ENCODE measurements around the gene EPGN.
"Not testable (repeated sequence)": the region's sequence is repeated elsewhere in the genome, so short reads cannot be mapped to it uniquely, and the experiment has no call there.

Gene EPGN

GRCh38 chr4:74311696-74312313 is 3.5 kb downstream of the EPGN start:
- peak; percentile 73 for DNase-seq

GRCh38 chr4:74314329-74314728 is 6.1 kb downstream of the EPGN start:
- no peak for DNase-seq

DNA sequence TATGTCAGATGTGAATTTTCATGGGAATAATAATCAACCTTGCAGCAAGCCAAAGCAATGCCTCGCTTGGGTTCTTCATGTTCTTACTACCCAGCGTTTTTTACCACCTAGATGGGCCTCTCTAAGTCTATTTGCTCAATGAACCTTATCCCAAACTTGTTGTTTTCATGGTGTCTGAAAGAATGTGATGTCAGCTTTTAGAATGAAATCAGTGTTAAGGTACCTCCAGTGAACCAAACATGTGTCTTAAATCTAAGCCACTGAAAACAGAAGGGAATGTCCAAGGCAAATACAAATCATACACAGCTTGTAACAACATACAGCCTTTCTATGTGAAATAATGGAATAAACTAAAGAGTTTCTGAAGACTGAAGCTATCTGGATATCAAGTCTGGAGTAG is 6.7 kb downstream of the EPGN start:
- DNase-seq: no peak

DNA sequence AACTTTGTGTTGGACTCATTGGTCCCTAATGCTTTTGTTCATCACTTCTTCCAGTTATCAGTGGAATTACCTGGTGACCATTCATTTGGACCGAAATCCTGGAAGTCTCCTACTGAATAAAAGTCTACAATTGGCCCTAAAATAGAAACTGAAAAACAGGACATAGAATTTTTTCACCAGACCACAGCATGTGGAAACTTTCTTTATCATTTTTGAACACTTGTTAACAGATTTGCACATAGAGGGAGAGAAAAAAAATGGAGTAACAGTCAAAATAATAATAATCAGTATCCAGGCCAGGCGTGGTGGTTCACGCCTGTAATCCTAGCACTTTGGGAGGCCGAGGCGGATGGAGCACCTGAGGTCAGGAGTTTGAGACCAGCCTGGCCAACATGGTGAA is 7.1 kb downstream of the EPGN start:
- no peak for DNase-seq

- peak; percentile 58 for DNase-seq
Observed at GRCh38 chr4:74316397-74316796, 8.1 kb downstream of the EPGN start.

DNA sequence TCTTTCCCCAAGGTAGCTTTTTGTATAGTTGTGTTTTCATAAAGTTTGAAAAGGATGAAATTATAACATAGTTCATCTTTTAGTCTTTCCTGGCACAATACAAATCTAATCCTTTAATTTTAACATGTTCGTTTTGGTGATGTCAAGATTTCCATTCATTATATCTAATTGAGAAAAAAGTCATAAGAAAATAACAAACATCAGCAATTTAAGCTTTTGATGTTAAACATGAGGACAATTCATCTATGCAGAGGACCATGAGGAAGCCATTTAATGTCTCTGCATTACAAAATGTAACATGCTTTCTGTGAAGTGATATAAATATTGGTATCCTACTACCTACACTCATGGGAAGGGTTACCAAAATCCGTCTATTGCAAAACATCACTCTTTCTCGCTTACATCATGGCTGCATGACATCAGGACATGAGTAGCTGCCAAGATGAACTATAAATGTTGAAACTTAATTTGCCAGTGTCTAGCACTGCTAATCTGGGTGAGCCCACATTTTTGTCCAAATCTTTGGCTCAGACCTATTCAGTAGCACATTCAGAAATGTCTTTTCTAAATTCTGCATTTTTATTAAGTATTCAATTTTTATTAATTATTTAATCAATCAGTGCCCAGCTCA is 9.5 kb downstream of the EPGN start:
- peak; percentile 76 for DNase-seq

- no peak for DNase-seq
Observed at GRCh38 chr4:74318276-74318675, 10.0 kb downstream of the EPGN start.

DNA sequence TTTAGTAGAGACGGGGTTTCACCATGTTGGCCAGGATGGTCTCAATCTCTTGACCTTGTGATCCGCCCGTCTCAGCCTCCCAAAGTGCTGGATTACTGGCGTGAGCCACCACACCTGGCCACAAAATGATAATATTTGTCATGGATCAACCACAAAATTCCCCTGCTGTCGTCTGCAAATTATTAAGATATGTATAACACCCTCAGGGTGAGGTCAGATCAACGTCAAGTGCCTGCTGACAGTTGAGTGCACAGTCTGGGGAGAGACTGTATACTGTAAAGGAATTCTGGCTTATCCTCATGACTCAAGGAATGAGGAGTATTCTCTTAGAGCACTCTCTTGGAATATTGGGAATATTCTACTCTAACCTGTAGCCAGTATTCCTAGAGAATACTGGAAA is 11.2 kb downstream of the EPGN start:
- no peak for DNase-seq

DNA sequence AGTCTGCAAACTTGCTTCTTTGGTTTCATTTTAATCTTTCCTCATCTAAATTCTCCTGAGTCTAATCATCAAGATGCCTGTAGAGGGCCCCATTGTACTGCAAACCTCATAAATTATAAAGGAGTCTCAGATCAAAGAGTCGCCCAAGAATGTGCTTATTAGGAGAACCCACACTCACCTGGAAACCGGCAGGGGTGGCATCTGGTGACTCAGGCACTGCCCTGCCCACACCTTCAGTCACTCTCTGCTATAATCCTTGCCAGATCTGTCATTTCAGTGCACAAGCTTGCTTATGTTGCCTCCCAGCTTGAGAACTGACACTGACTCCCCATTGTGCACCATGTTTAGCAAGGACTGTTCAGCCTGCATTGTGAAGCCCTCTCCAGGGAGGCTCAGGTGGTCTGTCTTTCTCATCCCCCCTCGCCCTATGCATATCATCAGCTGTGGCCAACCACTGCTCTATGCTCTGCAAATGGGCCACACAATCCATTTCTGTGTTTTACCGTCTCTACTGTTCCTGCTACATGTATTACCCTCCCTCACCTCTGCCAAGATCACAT is 12.4 kb downstream of the EPGN start:
- peak; percentile 73 for DNase-seq

DNA sequence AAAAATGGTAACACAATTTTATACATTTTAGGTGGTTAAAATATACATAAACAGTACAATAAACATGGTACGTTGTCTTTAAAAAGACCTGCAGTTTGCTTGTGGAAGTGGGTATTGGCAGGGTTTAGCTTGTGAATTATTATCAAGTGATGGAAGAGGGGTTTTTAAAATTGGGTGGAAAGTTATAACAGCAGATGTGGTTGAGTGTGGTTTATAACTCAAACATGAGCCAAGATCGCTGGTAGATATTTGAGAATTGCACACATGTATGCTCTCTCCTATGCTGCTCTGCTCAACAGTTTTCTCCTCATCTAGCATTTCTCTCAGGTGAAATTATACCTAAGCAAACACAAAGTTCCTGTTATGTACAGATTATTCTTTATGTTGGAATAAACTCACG is 14.0 kb downstream of the EPGN start:
- DNase-seq: no peak

DNA sequence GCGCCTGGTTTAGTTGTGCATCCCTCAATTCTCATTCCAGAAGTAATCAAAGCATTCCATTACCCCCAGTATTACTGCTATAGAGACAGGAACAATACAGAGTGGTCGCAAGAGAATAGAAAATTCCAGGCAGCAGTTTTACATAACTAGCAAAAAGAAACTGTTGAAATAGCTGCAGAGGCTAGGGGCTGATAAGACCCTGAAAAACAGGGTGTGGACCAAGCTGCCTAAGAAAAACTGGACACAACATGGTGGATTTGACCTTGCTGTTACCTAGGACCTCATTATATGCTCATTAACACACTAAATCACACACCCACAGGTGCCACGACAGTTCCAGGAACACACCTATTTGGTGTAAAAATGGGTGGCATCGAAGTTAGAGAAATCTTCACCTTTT is 15.4 kb downstream of the EPGN start:
- no peak for DNase-seq

GRCh38 chr4:74324262-74324661 is 16.0 kb downstream of the EPGN start:
- DNase-seq: no peak

GRCh38 chr4:74325886-74326285 is 17.6 kb downstream of the EPGN start:
- DNase-seq: no peak

- peak; percentile 45 for DNase-seq
Observed at GRCh38 chr4:74327762-74328161, 19.5 kb downstream of the EPGN start.

DNA sequence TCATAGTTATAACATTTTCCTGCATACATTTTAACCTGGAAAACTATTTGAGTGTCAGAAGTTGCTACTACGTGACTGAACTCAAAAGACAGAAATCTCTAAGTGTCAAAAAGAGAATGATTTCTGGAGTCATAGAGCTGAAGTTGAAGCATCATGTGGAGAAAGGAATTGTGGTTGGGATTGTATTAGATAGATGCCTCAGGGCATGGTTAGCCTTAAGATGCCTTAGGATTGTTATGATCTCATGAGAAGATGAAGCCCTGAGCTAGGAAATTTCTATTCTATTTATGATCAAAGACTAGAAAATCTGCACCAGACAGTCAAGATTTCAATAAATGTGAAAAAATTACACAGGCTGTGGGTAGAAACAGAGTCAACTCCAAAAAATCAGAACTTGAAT is 20.2 kb downstream of the EPGN start:
- DNase-seq: no peak

DNA sequence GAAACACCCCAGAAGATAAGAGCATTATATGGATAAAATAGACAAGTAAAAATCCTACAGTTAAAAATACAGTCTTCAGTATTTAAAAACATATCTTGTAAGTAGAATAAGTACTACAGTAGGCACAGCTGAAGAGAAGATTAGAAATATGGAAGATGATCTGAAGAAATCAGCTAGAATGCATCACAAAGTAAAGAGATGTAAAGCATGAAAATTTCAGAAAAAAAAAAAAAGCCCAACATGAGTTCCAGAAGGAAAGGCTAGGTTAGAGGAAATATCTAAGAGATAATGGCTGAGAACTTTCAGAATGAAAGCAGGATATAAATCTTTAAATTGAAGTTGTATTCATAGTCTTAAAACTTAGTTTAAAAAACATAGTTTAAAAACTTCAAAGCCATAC is 21.0 kb downstream of the EPGN start:
- DNase-seq: no peak

- DNase-seq: no peak
Observed at GRCh38 chr4:74330295-74330750, 22.1 kb downstream of the EPGN start.

- no peak for DNase-seq
Observed at GRCh38 chr4:74331252-74331651, 23.0 kb downstream of the EPGN start.

DNA sequence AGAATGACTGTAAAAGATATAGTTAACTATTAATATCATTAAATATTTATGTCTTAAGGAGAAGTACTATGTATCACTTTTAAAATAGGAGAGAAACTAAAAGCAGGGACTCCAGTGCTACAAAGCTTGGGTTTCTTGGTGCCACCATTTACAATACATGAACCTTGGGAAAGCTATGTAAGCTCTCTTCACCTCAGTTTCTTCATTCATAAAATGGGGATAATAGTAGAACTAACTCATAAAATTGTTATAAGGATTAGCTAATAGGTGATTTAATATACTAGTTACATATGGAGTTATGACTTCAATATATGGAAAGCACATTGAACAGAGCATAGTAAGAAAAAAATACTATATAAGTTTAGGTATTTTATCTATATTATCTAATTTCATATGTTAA is 23.7 kb downstream of the EPGN start:
- no peak for DNase-seq

- no peak for DNase-seq
Observed at GRCh38 chr4:74334636-74335035, 26.4 kb downstream of the EPGN start.

- peak; percentile 65 for DNase-seq
Observed at GRCh38 chr4:74335341-74336021, 27.2 kb downstream of the EPGN start.

GRCh38 chr4:74338792-74339333 is 30.6 kb downstream of the EPGN start:
- peak; percentile 85 for DNase-seq

DNA sequence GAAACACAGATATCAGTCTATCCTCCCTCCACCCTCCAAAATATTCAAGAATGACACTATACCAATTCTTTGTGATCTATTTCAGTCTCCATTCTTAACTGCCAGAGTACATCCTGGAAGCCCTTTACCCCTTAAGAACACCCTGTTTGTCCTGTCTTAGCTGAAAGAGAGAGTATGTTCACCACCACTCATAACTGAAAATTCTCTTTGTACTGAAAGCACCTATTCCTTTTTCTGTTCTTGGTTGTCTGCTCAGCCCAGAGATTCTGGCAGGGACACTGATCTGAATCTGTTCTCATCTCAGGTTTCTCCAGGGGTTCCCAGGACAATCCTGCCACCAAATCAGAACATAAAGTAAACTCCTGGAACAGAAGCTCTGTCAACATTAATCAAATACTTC is 31.2 kb downstream of the EPGN start:
- no peak for DNase-seq

DNA sequence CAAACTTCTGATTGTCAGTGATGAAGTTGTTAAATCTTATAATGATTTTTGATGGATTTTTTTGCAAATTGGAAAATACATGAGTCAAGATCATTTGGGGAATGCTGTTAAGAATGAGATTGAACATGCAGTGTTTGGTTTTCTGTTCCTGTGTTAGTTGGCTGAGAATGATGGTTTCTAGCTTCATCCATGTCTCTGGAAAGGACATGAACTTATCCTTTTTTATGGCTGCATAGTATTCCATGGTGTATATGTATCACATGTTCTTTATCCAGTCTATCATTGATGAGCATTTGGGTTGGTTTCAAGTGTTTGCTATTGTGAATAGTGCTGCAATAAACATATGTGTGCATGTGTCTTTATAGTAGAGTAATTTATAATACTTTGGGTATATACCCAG is 32.2 kb downstream of the EPGN start:
- DNase-seq: not testable (repeated sequence)
